IMR-90 (cell line): Measurements from ENCODE around the gene KIFC3. TPM values are rescaled to one million over a fixed set of nuclear protein-coding genes. Genes with fewer than 3 reads are reported as not detected.

Experiments
- ATAC-seq: fragments of 200-7000 bp; cut with Tn5 transposase; 2 replicates; pipeline ENCODE4 v1.9.1; 2020; ENCODE audit warnings: low read depth, mild to moderate bottlenecking, moderate library complexity
- BruUV-seq: library from RNA; stranded (reverse); fragments of 400-500 nt; replicated peaks from 2 replicates; lab custom pipeline; 2021; lab: Mats Ljungman, UMichigan
- CTCF ChIA-PET: fragments of 300-600 bp; formaldehyde crosslinking; extraction: SDS; loops from one replicate; lab custom pipeline; 2021; ENCODE audit warnings: antibody characterized with exemption; lab: Yijun Ruan, JAX
- POLR2A ChIA-PET: fragments of 300-600 bp; sonication (Branson Sonifier 250); formaldehyde crosslinking; loops from one replicate; lab custom pipeline; 2022; ENCODE audit warnings: antibody characterized with exemption; ENCODE audit not compliant: unreplicated experiment; lab: Charles Lee
- DNase-seq: peaks from one replicate; pipeline ENCODE4 v3.0.0; 2013
- H2AFZ ChIP-seq: replicated peaks from 2 replicates; pipeline ENCODE3; 2013; ENCODE audit warnings: low read length, mild to moderate bottlenecking; ENCODE audit not compliant: poor library complexity
- H2AK5ac ChIP-seq: 2 replicates; pipeline ENCODE4 v1.6.1; 2013; ENCODE audit warnings: low read depth, low read length, inconsistent platforms
- H2AK9ac ChIP-seq: replicated peaks from 2 replicates; pipeline ENCODE3; 2013; ENCODE audit warnings: mild to moderate bottlenecking, low read depth, low read length, moderate library complexity; ENCODE audit not compliant: poor library complexity
- H2BK120ac ChIP-seq: 2 replicates; pipeline ENCODE4 v1.6.1; 2013; ENCODE audit warnings: low read depth, low read length, inconsistent platforms
- H2BK15ac ChIP-seq: 3 replicates; pipeline ENCODE4 v1.6.1; 2013; ENCODE audit warnings: low read depth, low read length, inconsistent platforms
- H2BK20ac ChIP-seq: 2 replicates; pipeline ENCODE4 v1.6.1; 2013; ENCODE audit warnings: low read depth, mild to moderate bottlenecking, inconsistent platforms, low read length, moderate library complexity
- H2BK5ac ChIP-seq: 2 replicates; pipeline ENCODE4 v1.6.1; 2013; ENCODE audit warnings: mild to moderate bottlenecking, low read depth, low read length, inconsistent platforms; ENCODE audit not compliant: poor library complexity, severe bottlenecking
- H3K14ac ChIP-seq: replicated peaks from 2 replicates; pipeline ENCODE4 v1.6.1; 2013; ENCODE audit warnings: low read depth, low read length, inconsistent platforms
- H3K18ac ChIP-seq: 2 replicates; pipeline ENCODE4 v1.6.1; 2013; ENCODE audit warnings: low read depth, low read length, control low read depth
- H3K23ac ChIP-seq: 2 replicates; pipeline ENCODE4 v1.6.1; 2013; ENCODE audit warnings: low read depth, low read length, inconsistent platforms
- H3K27ac ChIP-seq: 2 replicates; pipeline ENCODE4 v1.5.1; 2013; ENCODE audit warnings: mild to moderate bottlenecking, control low read depth, low read length; ENCODE audit not compliant: insufficient read depth
- H3K27me3 ChIP-seq: 2 replicates; pipeline ENCODE4 v1.6.1; 2013; ENCODE audit warnings: low read length; ENCODE audit not compliant: control insufficient read depth, insufficient read depth
- H3K36me3 ChIP-seq: 2 replicates; pipeline ENCODE4 v1.6.1; 2013; ENCODE audit warnings: low read length, mixed read lengths; ENCODE audit not compliant: control insufficient read depth, insufficient read depth
- H3K4ac ChIP-seq: 2 replicates; pipeline ENCODE4 v1.6.1; 2013; ENCODE audit warnings: low read depth, low read length, inconsistent platforms
- H3K4me1 ChIP-seq: 2 replicates; pipeline ENCODE4 v1.6.1; 2013; ENCODE audit warnings: low read length, mixed read lengths; ENCODE audit not compliant: control insufficient read depth, insufficient read depth
- H3K4me2 ChIP-seq: 2 replicates; pipeline ENCODE4 v1.6.1; 2013; ENCODE audit warnings: low read depth, mild to moderate bottlenecking, control low read depth, low read length, moderate library complexity
- H3K4me3 ChIP-seq: 2 replicates; pipeline ENCODE4 v1.5.1; 2013; ENCODE audit warnings: low read depth, mild to moderate bottlenecking, control low read depth, low read length, moderate library complexity; ENCODE audit not compliant: insufficient read depth
- H3K56ac ChIP-seq: 2 replicates; pipeline ENCODE4 v1.6.1; 2013; ENCODE audit warnings: low read length, inconsistent platforms; ENCODE audit not compliant: insufficient read depth; ENCODE audit errors: extremely low read depth
- H3K79me1 ChIP-seq, 2 experiments: 2 replicates each; pipeline ENCODE4 v1.6.1; 2013; ENCODE audit warnings: low read length in 2 of 2, inconsistent platforms in 1 of 2, low read depth in 1 of 2
- H3K9ac ChIP-seq: 2 replicates; pipeline ENCODE4 v1.6.1; 2013; ENCODE audit warnings: low read depth, low read length, control low read depth
- H3K9me1 ChIP-seq: 2 replicates; pipeline ENCODE4 v1.6.1; 2013; ENCODE audit warnings: low read length, inconsistent platforms; ENCODE audit not compliant: insufficient read depth
- H3K9me3 ChIP-seq: 2 replicates; pipeline ENCODE4 v1.6.1; 2013; ENCODE audit warnings: low read length; ENCODE audit not compliant: control insufficient read depth, insufficient read depth
- H4K20me1 ChIP-seq: 2 replicates; pipeline ENCODE4 v1.6.1; 2013; ENCODE audit warnings: low read length, inconsistent platforms; ENCODE audit not compliant: insufficient read depth
- H4K5ac ChIP-seq: 2 replicates; pipeline ENCODE4 v1.6.1; 2013; ENCODE audit warnings: mild to moderate bottlenecking, low read depth, low read length, control low read depth
- H4K8ac ChIP-seq, 2 experiments: 2 replicates each; pipeline ENCODE4 v1.6.1; 2013; ENCODE audit warnings: low read depth in 2 of 2, low read length in 2 of 2, control low read depth in 1 of 2, inconsistent platforms in 1 of 2
- H4K91ac ChIP-seq: 2 replicates; pipeline ENCODE4 v1.6.1; 2013; ENCODE audit warnings: low read depth, low read length, inconsistent platforms; ENCODE audit not compliant: insufficient read depth
- CHD1 ChIP-seq: IDR thresholded peaks from 2 replicates; pipeline ENCODE4 v1.6.1; 2012; ENCODE audit warnings: low read depth, low read length, improper control_type of control experiment
- FOS ChIP-seq: fragments of 150-350 bp; IDR thresholded peaks from 2 replicates; pipeline ENCODE4 v1.6.1; 2016; ENCODE audit warnings: low read depth, low read length
- NFE2L2 ChIP-seq: fragments of 150-350 bp; IDR thresholded peaks from 2 replicates; pipeline ENCODE4 v1.6.1; 2016; ENCODE audit warnings: low read depth, mild to moderate bottlenecking, low read length
- POLR2A ChIP-seq: IDR thresholded peaks from 2 replicates; pipeline ENCODE4 v1.6.1; 2012; ENCODE audit warnings: mild to moderate bottlenecking, low read depth, low read length
- RFX5 ChIP-seq: IDR thresholded peaks from 2 replicates; pipeline ENCODE4 v1.8.0; 2012; ENCODE audit warnings: low read depth, mild to moderate bottlenecking, low read length, moderate library complexity
- WGBS, 2 experiments: methylation state at CpG; one replicate each; pipeline versions ENCODE4 v1.1.5 to v1.1.7; 2013; ENCODE audit warnings: missing lambda C conversion rate in 2 of 2; ENCODE audit not compliant: insufficient read length in 1 of 2; ENCODE audit errors: extremely low coverage in 2 of 2; 5-methylcytosine and 5-hydroxymethylcytosine counted together
- dilution Hi-C: fragments of 300-500 bp; cut with HindIII; formaldehyde crosslinking; loops from one replicate; pipeline ENCODE4 v1.14.3; 2018; ENCODE audit warnings: low sequenced_read_pairs; ENCODE audit not compliant: unreplicated experiment
- in situ Hi-C: fragments of 300-500 bp; cut with MboI; formaldehyde crosslinking; loops from 3 replicates; pipeline ENCODE4 v1.14.3; 2019; ENCODE audit warnings: low sequenced_read_pairs, inconsistent platforms, mixed read lengths
- intact Hi-C: fragments of 100-400 bp; cut with micrococcal nuclease; formaldehyde crosslinking; loops from 2 replicates; pipeline ENCODE4 v1.10.0; 2022
- polyA plus RNA-seq, 3 experiments: library from polyadenylated mRNA; depleted of rRNA; stranded (reverse); fragments of >200 nt; gene quantifications; 2 replicates each; pipeline ENCODE4 v1.2.3, GENCODE V29; 2012; ENCODE audit warnings: low replicate concordance in 1 of 3
- total RNA-seq: library from RNA; depleted of rRNA; stranded (reverse); fragments of >200 nt; gene quantifications from 2 replicates; pipeline ENCODE4 v1.2.3, GENCODE V29; 2012
- TF ChIP-seq, protein P1 (sequence below): conservative IDR thresholded peaks from 2 replicates; pipeline ENCODE4 v1.5.1; 2012; ENCODE audit warnings: mild to moderate bottlenecking, low read depth, low read length, improper control_type of control experiment

Gene KIFC3
- total and polyA plus RNA-seq, 2 of the 4 experiments (the other 2 are of a cell fraction): 48.6 to 62.5 TPM

DNA sequence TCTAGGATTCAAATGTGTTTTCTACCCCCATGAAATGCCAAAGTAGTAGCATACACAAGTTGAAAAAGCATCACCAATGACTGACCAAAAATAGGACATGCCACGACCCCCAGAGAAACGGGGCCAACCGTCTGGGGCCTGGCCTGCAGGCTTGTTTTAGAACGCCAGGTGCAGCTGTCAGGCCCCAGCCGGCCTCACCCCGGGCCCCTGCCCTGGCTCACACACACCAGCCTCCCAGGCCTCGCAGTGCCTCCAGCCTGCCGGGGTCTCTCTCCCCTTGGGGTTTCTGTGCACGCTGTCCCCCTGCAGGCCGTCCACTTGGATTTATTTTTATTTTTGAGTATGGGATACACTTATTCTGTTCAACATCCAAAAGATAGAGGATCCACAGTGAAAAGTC, 58.8 kb downstream of the KIFC3 start:
- H4K91ac ChIP-seq: no peak overlapping the region
- no peaks in the 10 kb centered on the region for H4K20me1 ChIP-seq
- H2BK5ac ChIP-seq: no peak overlapping the region
- H3K27me3 ChIP-seq: no peaks in the 10 kb centered on the region
- in situ Hi-C loops (no loop called here), intact Hi-C loops (no loop called here), dilution Hi-C loops (no loop called here)
- H3K4me2 ChIP-seq: no peak overlapping the region
- no peak for DNase-seq
- no TSS peak for BruUV-seq
- H3K27ac ChIP-seq: no peak overlapping the region
- no peak overlapping the region for H2AK5ac ChIP-seq
- no peak overlapping the region for H3K56ac ChIP-seq
- H3K4me3 ChIP-seq: no peak overlapping the region
- ChIA-PET CTCF (no interaction called here), POLR2A (no interaction called here)
- H3K23ac ChIP-seq: no peak overlapping the region
- H3K18ac ChIP-seq: no peak overlapping the region
- no CpG with 5 or more reads among the region's 10 CpGs for WGBS, 2 experiments
- H2BK120ac ChIP-seq: no peak overlapping the region
- H3K4ac ChIP-seq: no peak overlapping the region
- no peak overlapping the region for H2BK15ac ChIP-seq
- no peak overlapping the region for H3K9ac ChIP-seq
- H4K8ac ChIP-seq: no peak overlapping the region
- no peaks in the 10 kb centered on the region for H3K9me3 ChIP-seq
- no peak overlapping the region for H2BK20ac ChIP-seq
- H3K36me3 ChIP-seq: peaks cover 5% of the 10 kb centered on the region
- H4K5ac ChIP-seq: no peak overlapping the region
- ATAC-seq: no peak
- TF ChIP-seq FOS (no peak), RFX5 (no peak), NFE2L2 (no peak), POLR2A (no peak), CHD1 (no peak)
- TF ChIP-seq, protein P1, sequence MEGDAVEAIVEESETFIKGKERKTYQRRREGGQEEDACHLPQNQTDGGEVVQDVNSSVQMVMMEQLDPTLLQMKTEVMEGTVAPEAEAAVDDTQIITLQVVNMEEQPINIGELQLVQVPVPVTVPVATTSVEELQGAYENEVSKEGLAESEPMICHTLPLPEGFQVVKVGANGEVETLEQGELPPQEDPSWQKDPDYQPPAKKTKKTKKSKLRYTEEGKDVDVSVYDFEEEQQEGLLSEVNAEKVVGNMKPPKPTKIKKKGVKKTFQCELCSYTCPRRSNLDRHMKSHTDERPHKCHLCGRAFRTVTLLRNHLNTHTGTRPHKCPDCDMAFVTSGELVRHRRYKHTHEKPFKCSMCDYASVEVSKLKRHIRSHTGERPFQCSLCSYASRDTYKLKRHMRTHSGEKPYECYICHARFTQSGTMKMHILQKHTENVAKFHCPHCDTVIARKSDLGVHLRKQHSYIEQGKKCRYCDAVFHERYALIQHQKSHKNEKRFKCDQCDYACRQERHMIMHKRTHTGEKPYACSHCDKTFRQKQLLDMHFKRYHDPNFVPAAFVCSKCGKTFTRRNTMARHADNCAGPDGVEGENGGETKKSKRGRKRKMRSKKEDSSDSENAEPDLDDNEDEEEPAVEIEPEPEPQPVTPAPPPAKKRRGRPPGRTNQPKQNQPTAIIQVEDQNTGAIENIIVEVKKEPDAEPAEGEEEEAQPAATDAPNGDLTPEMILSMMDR: no peak
- no peaks in the 10 kb centered on the region for H3K4me1 ChIP-seq
- no peak overlapping the region for H2AFZ ChIP-seq
- no peak overlapping the region for H3K14ac ChIP-seq
- H3K79me1 ChIP-seq: no peaks in the 10 kb centered on the region; a peak in 1 of 4 replicates
- H2AK9ac ChIP-seq: peak overlapping the region; percentile 39
- no peaks in the 10 kb centered on the region for H3K9me1 ChIP-seq
